GM21367 (cell line): Measurements from ENCODE around the gene XYLT1.

Experiments used
- ATAC-seq: cut with Tn5 transposase; IDR thresholded peaks from one replicate; pipeline ENCODE4 v1.9.1; 2021; ENCODE audit not compliant: unreplicated experiment

The XYLT1 gene

DNA sequence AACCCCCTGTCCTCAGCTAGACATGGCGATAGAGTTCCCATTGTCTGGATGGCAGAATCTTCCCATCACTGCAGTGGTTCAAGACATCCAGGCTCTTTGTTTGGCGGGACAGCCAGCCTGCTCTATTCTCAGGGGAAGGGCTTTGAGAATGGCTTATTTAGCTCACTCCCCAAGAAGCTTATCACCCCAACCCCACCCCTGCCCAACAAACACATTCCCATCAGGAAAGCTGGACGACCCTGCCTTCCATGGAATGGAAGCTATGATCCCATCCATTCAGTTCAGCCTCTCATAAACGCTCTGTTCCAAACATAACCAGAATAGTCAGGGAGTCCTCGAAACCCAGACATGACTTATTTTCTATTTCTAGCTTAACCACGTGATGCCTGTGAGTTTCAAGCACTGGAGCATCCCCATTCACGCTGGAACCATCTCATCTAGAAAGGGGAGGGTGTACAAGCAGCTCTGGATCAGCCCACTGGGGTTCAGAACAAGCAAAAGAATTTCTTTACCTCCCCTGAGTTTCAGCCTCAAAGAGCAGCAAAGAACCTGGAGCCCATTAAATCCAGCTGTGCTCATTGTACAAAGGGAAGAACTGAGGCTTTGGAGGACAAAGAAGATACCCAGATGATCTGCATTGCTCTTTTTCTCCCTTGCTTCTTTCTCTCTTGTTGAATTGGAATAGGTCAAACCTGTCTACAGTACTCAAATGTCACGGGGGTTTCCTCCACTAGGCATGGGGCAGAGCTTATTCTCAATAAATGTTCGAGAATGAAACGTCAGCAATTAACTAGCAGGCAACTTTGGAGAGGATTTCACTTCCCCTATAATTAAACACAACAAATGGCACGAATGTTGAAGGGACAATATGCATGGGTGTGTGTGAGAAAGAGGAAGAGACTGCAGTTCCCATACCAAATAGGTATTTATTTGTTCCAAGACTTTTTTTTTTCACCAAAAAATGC lies 93.1 kb downstream of the XYLT1 start:
- peak; percentile 44 for ATAC-seq

GRCh38 chr16:17375461-17376304 lies 95.1 kb downstream of the XYLT1 start:
- ATAC-seq = no peak

DNA sequence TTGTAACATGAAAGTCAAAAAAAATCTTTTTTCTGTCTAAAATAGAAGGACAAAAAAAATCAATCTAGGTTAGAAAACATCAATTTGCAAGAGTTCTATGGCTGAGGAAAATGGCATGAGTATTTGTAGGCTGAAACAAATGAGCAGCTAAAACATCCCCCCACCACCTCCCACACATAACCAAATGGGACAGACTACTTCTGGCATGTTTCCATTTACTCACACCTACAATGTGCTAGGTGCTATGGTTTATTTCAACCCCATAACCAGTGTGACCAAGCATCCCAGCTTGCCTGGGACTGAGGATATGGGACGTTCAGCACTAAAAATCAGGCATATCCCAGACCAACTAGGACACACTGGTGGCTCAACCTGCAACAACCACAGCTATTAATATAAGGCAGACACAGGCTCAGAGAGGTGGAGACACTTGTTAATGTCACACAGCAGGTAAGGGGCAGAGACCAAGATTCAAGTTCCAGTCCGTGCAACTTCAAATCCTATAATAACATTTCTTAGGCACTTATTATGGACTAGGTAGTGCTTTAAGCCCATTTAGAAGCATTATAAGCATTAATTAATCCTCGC lies 96.0 kb downstream of the XYLT1 start:
- ATAC-seq = no peak

DNA sequence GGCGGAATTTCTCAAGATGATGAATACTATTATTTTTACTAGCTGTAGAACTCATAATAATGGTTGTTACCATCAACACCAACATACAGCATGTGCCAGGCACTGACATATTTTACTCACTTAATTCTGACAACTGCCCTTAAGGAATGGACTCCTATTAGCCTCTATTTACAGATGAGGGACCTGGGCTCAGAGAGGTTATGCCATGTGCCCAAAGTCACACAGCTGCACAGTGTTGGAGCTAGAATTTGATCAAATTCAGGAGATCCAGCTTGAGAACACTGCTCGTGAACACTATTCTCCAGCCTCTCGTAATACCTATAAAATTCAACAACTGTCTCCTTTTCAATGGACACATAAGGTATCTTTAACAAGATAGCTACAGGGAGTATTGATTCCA lies 97.2 kb downstream of the XYLT1 start:
- no peak for ATAC-seq

DNA sequence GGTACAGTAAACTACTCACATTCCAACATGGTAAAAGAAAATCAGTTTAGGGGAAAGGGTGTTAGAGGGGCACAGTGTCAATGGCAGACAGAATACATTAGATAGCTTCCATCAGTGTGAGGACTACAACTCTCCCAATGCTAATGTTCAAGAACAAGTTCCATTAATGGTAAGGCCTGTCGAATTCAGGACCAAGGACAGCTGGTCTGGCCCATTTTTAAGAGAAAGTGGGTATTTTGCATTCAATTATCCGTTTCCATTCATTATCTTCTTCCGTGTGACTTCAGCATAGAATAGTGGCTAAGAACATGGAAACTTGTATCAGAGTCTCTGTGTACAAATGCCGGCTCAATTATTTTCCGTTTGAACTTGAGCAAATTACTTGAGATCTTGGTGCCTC lies 98.4 kb downstream of the XYLT1 start:
- no peak for ATAC-seq

DNA sequence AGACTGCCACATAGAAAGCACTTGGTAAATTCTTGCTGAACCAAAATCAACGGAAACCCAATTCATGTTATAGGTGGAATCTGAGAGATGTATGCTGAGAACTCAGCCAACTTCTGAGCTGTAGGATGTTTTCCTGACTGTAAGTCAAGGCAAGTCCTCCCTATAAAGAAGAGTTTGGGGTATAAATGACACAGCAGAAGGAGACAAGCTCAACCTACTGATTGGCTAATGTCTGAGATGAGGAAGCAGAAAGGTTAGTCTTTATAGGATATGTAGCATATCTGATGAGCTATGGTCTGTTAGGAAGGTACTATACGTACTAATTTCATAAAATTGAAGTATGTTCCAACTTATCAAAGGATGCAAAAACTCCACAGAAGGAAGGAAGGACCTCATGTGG lies 99.5 kb downstream of the XYLT1 start:
- no peak for ATAC-seq

DNA sequence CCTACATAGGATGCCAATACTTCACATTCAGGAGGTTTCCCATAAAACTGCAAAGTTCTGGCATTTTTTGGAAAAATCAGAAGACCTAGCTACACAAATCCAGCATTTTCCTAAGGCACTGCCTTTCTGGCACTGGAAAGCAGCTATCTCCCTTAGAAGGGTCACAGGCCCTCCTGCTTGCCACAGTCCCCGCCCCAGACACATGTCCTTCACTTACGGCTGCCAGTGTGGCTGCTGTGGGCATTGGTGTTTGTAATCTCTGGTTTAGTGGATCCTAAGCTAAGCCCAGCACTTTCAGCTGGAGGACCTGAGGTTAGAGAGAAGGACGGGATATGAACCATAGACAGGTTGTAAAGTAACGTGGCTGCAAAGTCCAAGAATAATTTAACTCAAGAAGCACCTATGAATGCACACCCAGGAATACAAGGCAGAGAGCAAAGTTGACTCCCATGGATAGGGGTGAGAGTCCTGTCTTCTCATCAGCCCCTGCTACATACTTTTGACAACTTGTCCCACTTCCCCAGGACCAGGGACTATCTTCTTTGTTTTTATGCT lies 100.0 kb downstream of the XYLT1 start:
- no peak for ATAC-seq

- ATAC-seq = no peak
Measured at GRCh38 chr16:17370223-17370707, 100.5 kb downstream of the XYLT1 start.

DNA sequence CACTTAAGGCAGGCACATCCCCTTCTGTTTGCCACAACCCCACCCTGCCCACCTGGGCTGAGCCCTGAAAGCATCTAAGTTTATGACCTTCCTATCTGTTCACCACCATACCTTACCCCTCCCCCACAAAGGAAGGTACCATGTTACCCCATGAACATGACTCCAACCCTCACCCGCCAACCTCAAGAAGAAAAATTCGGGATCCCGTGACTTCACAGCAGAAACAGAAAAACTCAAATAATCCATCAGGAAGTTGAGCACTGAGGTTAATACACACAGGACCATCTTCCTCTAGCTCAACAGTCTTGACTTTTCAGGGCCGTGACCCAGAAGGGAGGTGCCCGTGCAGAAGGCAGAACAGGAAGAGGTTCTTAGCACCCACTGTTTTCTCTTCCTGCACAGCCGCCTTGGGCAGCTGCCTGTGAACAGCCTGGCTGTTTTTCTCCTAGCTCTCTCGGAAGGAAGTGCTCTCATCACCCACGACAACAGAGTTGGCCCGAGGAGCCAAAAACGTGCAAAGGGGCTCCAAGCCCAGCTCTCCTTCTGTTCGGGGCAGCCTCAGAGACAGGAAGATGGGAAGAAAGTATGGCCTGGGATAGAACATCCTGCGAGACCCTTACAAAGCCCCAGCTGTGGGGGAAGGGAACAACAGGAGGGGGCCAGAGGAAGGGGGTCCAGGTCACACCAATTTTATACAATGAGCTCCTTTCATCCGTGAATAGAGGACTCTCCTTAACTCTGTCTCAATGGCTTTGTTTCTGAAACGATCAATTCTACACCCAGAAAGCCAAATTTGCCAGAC lies 101.1 kb downstream of the XYLT1 start:
- peak; percentile 74 for ATAC-seq

DNA sequence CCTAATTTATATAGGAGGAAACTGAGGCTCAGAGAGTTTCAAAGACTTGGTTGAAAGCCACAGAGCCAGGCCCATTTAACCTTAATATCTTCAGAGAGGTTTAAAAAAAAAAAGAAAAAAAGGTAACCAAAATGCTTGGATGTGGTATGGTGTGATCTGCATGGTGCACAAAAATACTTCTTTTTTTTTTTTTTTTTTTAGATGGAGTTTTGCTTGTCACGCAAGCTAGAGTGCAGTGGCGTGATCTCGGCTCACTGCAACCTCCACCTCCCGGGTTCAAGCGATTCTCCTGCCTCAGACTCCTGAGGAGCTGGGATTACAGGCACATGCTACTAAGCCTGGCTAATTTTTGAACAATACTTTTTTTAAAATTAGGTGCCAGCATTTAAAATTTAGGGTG lies 101.8 kb downstream of the XYLT1 start:
- ATAC-seq = no peak

DNA sequence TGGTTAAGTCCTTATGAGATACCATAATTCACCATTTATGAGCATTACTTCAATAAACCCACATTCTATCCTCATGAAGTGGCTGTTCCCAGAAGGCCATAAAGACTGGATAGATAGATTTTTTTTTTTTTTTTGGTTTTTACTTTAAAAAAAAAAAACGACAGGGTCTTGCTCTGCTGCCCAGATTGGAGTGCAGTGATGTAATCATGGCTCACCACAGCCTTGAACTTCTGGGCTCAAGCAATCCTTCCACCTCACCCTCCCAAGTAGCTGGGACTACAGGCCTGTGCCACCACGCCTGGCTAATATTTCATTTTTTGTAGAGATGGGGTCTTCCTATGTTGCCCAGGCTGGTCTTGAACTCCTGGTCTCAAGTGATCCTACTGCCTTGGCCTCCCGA lies 102.3 kb downstream of the XYLT1 start:
- ATAC-seq = no peak

DNA sequence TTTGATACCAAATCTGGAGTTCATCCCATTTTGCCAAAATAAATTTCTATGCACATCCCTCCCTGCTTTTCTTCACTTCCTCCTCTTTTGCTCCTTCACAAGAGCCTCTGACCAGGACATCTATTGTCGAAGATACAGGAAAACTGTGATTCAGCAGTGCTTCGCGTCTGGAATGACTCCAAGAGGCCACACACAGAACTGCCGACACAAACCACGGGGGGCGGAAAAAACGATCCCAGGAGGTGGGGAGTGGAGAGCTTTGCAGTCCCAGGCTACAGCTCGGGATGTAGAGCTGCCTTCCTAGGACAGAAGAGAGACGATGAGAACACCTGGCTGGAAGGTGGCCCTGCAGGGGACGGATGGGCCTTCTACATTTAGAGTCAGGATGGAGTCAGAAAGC lies 102.8 kb downstream of the XYLT1 start:
- ATAC-seq = no peak

GRCh38 chr16:17367036-17367435 lies 103.7 kb downstream of the XYLT1 start:
- ATAC-seq = no peak

- no peak for ATAC-seq
Measured at GRCh38 chr16:17366299-17366961, 104.3 kb downstream of the XYLT1 start.

GRCh38 chr16:17365591-17366298 lies 105.0 kb downstream of the XYLT1 start:
- no peak for ATAC-seq

- ATAC-seq = no peak
Measured at GRCh38 chr16:17365211-17365541, 105.6 kb downstream of the XYLT1 start.

- ATAC-seq = no peak
Measured at GRCh38 chr16:17364319-17365210, 106.2 kb downstream of the XYLT1 start.

DNA sequence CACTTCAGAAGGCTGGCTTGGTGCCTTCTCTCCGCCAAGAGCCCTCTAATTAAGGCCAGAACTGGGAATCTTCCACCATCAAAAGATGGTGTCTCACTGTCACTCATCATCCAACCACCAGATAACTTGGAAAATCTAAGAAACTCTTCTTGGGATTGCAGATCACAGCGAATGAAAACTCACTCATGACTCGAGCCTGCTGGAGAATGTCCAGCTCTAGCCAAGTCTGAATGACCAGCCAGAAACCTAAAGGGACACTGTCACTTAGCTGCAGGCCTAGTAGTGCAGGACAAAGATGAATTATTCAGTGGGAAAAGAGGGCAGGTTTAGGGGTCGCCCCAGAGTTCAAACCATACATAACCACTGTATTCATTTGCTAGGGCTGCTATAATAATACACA lies 107.8 kb downstream of the XYLT1 start:
- no peak for ATAC-seq
